LNCAP (cell line): ENCODE results near the gene SHISA6.

Source experiments
- TF ChIP-seq, protein P1 (sequence below): fragments of 450-650 bp; IDR thresholded peaks from 2 replicates; pipeline ENCODE4 v1.5.1; 2017; ENCODE audit warnings: mild to moderate bottlenecking

The SHISA6 gene

GRCh38 chr17:11278992-11279270 is 37.9 kb downstream of the SHISA6 start:
- TF ChIP-seq, protein P1, sequence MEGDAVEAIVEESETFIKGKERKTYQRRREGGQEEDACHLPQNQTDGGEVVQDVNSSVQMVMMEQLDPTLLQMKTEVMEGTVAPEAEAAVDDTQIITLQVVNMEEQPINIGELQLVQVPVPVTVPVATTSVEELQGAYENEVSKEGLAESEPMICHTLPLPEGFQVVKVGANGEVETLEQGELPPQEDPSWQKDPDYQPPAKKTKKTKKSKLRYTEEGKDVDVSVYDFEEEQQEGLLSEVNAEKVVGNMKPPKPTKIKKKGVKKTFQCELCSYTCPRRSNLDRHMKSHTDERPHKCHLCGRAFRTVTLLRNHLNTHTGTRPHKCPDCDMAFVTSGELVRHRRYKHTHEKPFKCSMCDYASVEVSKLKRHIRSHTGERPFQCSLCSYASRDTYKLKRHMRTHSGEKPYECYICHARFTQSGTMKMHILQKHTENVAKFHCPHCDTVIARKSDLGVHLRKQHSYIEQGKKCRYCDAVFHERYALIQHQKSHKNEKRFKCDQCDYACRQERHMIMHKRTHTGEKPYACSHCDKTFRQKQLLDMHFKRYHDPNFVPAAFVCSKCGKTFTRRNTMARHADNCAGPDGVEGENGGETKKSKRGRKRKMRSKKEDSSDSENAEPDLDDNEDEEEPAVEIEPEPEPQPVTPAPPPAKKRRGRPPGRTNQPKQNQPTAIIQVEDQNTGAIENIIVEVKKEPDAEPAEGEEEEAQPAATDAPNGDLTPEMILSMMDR: no peak

DNA sequence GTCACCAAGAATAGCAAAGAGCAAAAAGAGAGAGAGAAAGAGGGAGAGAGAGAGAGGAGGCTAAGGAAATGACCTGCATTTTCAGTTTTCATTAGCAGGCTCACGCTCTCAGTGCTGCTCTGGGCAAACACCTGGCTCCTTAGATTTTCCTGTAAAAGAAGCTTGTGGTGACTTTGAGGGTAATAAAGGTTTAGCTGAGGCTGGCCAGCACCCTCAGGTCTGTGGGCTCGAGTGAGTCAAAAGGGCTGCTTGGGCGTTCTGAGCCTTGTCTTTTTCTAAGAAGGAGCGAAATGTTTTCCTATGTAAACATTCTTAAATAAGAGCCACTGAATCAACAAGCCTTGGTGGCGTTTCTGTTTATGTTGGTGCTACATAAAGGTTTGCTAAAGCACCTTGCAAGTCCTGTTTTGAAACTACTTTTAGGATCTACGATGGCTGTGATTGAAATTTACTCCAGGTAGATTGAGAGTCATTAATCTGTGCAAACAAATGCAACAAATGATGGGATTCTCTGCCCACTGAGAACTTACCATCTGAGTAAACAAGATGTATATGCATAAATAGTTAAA is 38.8 kb downstream of the SHISA6 start:
- TF ChIP-seq, protein P1: no peak

DNA sequence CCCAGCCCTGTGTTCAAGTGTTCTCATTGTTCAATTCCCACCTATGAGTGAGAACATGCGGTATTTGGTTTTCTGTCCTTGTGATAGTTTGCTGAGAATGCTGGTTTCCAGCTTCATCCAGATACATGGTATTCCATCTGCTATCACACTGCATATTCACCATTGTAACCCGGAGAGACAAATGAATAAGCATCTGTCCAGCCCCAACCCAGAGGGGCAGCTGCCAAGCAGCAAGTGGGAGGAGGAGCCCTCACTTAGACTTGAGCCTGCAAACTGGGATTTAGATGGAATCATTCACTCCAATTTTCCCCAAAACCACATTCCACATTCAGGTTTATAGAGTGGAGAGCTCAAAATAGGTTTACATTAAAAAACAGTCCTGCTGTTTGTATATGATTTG is 41.6 kb downstream of the SHISA6 start:
- TF ChIP-seq, protein P1: no peak

DNA sequence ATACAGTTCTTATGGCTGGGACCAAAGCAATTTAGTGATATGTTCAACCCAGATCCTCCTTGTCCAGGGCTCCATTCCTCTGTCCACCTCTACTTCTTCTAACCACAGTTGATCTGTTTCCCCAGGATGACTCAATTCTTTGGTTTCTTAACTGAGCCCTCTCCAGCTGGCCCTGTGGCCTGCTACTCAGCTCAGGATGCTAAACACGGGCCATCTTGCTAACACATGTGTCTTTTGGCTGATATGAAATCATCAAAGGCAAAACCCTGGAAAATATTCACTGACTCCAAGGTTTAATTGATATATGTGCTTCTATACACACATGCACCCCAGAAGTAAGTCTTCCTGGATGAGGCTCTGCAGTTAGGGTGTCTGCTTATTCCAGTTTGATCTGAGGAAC is 43.8 kb downstream of the SHISA6 start:
- TF ChIP-seq, protein P1: no peak

DNA sequence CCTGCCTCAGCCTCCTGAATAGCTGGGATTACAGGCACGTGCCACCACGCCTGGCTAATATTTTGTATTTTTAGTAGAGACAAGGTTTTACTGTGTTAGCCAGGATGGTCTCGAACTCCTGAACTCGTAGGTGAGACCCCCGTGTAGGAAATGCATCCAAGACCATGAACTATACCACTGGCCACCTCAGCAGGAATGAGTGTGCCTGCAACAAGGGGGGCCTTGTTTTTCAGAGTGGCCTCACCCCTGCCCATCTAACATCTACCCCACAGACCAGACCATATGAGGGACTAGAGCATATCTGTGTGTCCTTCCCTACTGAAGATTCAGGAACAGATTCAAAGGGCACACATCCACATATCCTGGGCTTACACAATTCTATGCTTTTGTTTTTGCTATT is 44.9 kb downstream of the SHISA6 start:
- TF ChIP-seq, protein P1: no peak

GRCh38 chr17:11287791-11288190 is 46.8 kb downstream of the SHISA6 start:
- TF ChIP-seq, protein P1: no peak

DNA sequence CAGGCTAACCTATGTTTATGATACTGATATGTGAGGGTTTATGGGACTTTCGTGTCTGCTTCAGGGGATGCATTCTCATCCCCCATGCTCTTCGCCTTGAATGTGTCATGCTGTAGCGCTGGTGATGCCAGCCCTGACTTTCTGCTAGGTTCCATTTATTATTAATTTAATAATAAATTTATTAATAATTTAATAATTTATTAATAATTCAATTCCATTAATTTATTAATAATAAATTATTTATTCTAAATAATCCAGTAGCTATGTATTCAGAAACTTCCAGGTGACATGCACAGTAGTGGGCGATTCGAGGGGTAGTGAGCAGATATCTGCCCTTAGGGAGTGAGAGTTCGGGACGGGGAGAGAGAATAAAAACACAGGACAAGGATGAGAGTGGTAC is 49.8 kb downstream of the SHISA6 start:
- TF ChIP-seq, protein P1: no peak

DNA sequence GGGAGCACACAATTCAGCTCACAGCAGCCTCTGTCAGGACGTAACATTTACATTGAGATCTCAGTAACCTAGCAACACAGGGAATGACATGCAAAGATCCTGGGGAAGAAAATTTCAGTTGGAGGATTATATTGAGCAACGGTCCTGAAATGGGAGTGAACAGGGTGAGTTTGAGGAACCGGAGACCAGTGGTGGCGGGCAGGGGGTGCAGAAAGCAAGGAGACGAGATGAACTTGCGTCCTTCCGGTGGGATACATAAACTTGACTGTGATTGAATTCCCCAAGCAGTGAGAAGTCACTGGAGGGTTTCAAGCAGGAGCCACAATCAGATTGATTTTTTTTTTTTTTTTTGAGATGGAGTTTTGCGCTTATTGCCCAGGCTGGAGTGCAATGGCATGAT is 51.5 kb downstream of the SHISA6 start:
- TF ChIP-seq, protein P1: no peak
